ENCODE measurements around the gene RIPK3. TPM values are rescaled to one million over a fixed set of nuclear protein-coding genes. Genes with fewer than 3 reads are reported as not detected.
A peak's percentile ranks its signal among the peaks of the same experiment; 100 is the strongest.

The RIPK3 gene
- total RNA-seq, 1 experiment from 2014 or later = 0.35 TPM

- no peak overlapping the region for H2AFZ ChIP-seq (ENCODE audit: low read length)
- peaks cover 5% of the 10 kb centered on the region for H3K27me3 Mint-ChIP-seq (ENCODE audit: low read depth)
Measured at GRCh38 chr14:24310265-24310645, 29.5 kb downstream of the RIPK3 start.

More at GRCh38 chr14:24310265-24310645, 29.5 kb downstream of the RIPK3 start:
- H2BK5ac ChIP-seq (ENCODE audit: insufficient read length, low read length) = no peak overlapping the region
- no peak overlapping the region for H3K9ac ChIP-seq (ENCODE audit: extremely low read depth, insufficient read length, low read length)
- H3K79me2 ChIP-seq (ENCODE audit: insufficient read depth, low read length) = no peaks in the 10 kb centered on the region
- Mint-ChIP-seq H3K36me3 (ENCODE audit: insufficient read depth in 1 of 3, low read depth in 3 of 3) (peaks cover 11 to 47% (median 26%) of the 10 kb centered on the region in 3 experiments; a peak in 6 of 7 replicates), H3K27ac (peak overlapping the region in 1 of 3 experiments; percentile 77; a peak in 1 of 7 replicates), H3K4me3 (no peak overlapping the region; a peak in 1 of 5 replicates), H3K9me3 (no peaks in the 10 kb centered on the region), H3K4me1 (peaks cover 5 to 6% of the 10 kb centered on the region in 2 experiments; a peak in 3 of 4 replicates)
- H3K18ac ChIP-seq (ENCODE audit: insufficient read length, low read depth, low read length) = no peak overlapping the region
- H3K27me3 ChIP-seq (ENCODE audit: insufficient read depth, low read length) = no peaks in the 10 kb centered on the region
- H2BK20ac ChIP-seq (ENCODE audit: low read depth, low read length, poor library complexity, severe bottlenecking) = no peak overlapping the region
- H4K8ac ChIP-seq (replicated peaks; ENCODE audit: insufficient read length, low read depth, low read length) = no peak overlapping the region
- no peaks in the 10 kb centered on the region for H3K9me3 ChIP-seq (ENCODE audit: control insufficient read depth, low read depth, low read length)
- H3K4me2 ChIP-seq (ENCODE audit: insufficient read depth, insufficient read length, low read length) = no peak overlapping the region
- no peak overlapping the region for H4K5ac ChIP-seq (ENCODE audit: insufficient read length, low read depth, low read length)
- no peak overlapping the region for H3T11ph ChIP-seq (ENCODE audit: low read length)
- TF ChIP-seq CTCF (conservative IDR thresholded peaks at IDR 0.05) = no peak
- no peaks in the 10 kb centered on the region for H4K20me1 ChIP-seq (ENCODE audit: control insufficient read depth, insufficient read depth, insufficient read length)
- no peak overlapping the region for H2BK12ac ChIP-seq (ENCODE audit: insufficient read length, low read depth, low read length)
- H3K4me1 ChIP-seq (ENCODE audit: insufficient read depth, low read length) = no peaks in the 10 kb centered on the region
- no peak overlapping the region for H2BK120ac ChIP-seq (ENCODE audit: low read depth, low read length, poor library complexity, severe bottlenecking)
- H2BK15ac ChIP-seq (ENCODE audit: low read depth, low read length) = no peak overlapping the region
- H3K56ac ChIP-seq (ENCODE audit: insufficient read length, low read depth, low read length) = no peak overlapping the region
- no peaks in the 10 kb centered on the region for H3K79me1 ChIP-seq (ENCODE audit: insufficient read depth, low read depth, low read length, poor library complexity, severe bottlenecking)
- no CpG with 5 or more reads among the region's 5 CpGs for WGBS (ENCODE audit: extremely low coverage, insufficient read length, low lambda C conversion rate)
- no peak overlapping the region for H2AK5ac ChIP-seq (ENCODE audit: insufficient read length, low read length)
- H4K91ac ChIP-seq (ENCODE audit: insufficient read length, low read depth, low read length) = no peak overlapping the region
- no peaks in the 10 kb centered on the region for H3K23me2 ChIP-seq (ENCODE audit: insufficient read length, low read depth, low read length, poor library complexity, severe bottlenecking)
- H3K14ac ChIP-seq (ENCODE audit: insufficient read depth, low read length) = no peak overlapping the region
- H3K4ac ChIP-seq (ENCODE audit: low read depth, low read length) = no peak overlapping the region
- no peak for DNase-seq
- H3K23ac ChIP-seq (ENCODE audit: insufficient read length, low read depth, low read length) = no peak overlapping the region
- no peak overlapping the region for H3K27ac ChIP-seq (ENCODE audit: insufficient read length, low read depth, low read length)
